GM20431 (cell line): ENCODE results near the gene ZNF625.

Source experiments
- in situ Hi-C: fragments of 300-500 bp; cut with MseI, MboI; formaldehyde crosslinking; loops from one replicate; pipeline ENCODE4 v1.15.0; 2020; ENCODE audit warnings: low sequenced_read_pairs; ENCODE audit not compliant: unreplicated experiment

ZNF625 gene

GRCh38 chr19:12156223-12157058, at the start of gene ZNF625:
ZNF625 (minus strand) TSS chr19:12156734; CDS start chr19:12156558, 176 bp downstream.
- in situ Hi-C loops = no loop called here

- in situ Hi-C loops = no loop called here
Measured at GRCh38 chr19:12205296-12205695, 48.8 kb upstream of the ZNF625 start.

DNA sequence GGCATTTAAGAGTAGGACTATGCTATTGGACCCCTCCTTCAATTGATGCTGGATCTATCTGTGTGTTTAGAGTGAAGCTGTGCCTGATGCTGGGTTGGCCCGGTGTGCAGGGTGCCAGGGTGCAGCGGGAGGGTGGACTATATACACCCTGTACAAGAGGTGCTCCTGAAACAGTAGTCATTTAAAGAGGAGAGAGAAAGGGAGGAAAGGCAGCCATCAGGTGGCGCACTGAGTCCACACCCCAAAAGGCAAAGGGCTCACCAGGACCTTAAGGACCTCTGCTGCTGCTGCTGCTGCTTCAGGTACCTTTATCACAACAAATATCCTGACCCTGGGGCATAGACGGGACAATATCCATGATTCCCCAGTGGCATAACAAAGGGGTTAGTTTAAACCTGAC, 45.7 kb upstream of the ZNF625 start:
- in situ Hi-C loops = no loop called here

GRCh38 chr19:12199757-12200419, 43.4 kb upstream of the ZNF625 start:
- in situ Hi-C loops = no loop called here

GRCh38 chr19:12198136-12198535, 41.6 kb upstream of the ZNF625 start:
- in situ Hi-C loops = no loop called here

- in situ Hi-C loops = no loop called here
Measured at GRCh38 chr19:12194827-12195731, 38.5 kb upstream of the ZNF625 start.

DNA sequence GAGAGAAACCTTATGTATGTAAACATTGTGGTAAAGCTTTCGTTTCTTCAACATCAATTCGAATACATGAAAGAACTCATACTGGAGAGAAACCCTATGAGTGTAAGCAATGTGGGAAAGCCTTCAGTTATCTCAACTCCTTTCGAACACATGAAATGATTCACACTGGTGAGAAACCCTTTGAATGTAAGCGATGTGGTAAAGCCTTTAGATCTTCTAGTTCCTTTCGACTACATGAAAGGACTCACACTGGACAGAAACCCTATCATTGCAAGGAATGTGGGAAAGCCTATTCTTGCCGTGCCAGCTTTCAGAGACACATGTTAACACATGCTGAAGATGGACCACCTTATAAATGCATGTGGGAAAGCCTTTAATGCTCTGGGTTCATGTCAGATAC, 31.1 kb upstream of the ZNF625 start:
- in situ Hi-C loops = no loop called here

DNA sequence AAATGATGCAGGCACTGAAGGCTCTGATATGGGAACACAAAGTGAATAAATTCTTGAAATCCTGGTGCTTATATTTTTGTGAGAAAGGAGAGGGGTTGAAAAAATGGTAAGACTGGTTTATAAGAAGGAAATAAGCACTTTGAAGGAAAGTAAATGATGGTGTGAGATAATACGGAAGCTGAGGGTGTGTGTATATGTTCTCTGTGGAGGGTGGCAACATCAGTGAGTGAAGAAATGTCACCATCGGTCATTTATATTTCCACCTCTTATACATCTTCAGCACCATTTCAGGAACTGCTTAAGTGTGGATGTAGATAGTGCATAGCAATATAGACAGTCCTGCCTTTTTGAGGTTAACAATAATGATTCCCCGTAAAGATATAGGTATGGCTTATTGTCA, 23.8 kb upstream of the ZNF625 start:
- in situ Hi-C loops = no loop called here

- in situ Hi-C loops = no loop called here
Measured at GRCh38 chr19:12166626-12167025, 10.1 kb upstream of the ZNF625 start.

DNA sequence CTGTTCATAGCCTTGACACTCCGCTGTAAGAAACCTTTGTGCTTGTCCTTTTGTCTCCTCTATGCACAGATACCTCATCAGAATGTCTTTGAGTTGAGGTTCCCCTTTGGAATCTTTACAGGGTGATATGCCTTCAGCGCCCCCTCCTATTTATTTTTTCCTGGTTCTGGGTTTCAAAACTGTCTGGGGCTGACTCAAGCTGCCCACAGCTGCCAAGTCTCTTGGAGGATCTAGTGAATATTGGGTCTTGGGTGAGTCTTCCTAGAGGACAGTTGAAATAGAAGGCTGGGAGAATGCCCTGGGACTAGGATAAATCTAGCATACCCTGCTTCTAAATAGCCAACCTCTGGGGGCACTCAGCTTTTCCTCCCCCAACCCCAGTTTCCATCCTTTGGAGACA, 7.3 kb upstream of the ZNF625 start:
- in situ Hi-C loops = no loop called here

DNA sequence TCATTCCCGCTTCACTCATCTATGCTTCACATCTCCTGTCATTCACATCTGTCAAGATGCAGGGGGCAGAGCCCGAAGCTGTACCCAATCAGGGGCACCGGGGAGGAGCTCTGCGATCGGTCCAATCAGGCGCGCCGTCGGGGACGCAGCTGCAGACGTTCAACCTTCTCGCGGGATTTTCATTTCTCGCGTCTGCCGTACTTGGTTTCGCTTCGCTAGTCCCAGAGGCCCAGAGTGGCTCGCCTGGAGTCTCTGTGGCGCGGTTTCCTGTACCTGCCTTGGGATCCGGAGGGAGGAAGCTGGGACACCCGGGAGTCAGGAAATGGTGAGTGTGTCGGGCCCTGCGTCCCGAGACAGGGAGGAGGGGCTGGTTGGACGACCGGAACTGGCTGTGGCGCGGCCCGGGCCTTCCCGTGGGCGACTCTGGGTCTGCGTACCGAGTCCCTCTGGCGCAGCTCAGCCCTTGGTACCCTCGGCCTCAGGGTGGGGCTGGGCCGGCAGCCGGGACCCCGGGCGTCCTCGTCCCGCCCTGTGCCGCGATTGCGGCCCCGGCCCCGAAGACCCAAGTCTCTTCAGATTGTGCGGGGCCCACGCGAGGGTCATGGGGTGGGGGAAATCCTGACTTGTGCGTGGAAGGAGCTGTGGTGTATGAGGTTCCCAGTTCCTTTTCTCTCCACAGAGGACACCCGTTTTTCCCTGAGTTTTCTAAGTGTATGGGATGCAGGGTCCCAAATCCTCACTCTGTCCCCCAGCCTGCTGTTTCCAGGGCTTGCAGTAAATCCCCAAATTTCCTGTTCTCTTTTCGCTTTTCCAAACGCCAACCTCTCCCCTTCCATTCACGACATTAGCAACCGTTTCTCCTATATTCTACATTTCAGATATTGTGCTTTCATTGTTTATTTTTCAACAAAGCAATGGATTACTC, 6.6 kb upstream of the ZNF625 start, which contains the start of gene ZNF136:
Gene ZNF136, plus strand, starts transcription at position 215 of the 925 bp plus-strand sequence. Its CDS starts 108 bp downstream, at position 323.
- in situ Hi-C loops = no loop called here

DNA sequence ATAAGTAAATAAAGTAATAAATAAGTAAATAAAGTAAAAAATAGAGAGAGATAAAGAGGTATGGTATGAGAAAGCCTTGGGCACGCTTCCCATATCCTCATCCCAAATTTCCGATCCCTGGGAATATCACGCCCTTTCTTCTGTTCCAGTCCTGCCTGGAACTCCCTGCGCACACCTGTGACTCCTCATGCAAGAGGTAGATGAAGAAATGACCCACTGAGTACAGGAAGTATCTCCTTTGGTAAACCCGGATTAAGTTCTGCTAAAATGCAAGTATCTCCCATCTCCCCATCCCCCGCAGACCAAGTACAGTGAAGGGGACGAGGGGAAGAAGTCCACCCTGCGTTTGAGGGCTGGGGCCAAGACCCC, 6.0 kb upstream of the ZNF625 start:
- in situ Hi-C loops = no loop called here

DNA sequence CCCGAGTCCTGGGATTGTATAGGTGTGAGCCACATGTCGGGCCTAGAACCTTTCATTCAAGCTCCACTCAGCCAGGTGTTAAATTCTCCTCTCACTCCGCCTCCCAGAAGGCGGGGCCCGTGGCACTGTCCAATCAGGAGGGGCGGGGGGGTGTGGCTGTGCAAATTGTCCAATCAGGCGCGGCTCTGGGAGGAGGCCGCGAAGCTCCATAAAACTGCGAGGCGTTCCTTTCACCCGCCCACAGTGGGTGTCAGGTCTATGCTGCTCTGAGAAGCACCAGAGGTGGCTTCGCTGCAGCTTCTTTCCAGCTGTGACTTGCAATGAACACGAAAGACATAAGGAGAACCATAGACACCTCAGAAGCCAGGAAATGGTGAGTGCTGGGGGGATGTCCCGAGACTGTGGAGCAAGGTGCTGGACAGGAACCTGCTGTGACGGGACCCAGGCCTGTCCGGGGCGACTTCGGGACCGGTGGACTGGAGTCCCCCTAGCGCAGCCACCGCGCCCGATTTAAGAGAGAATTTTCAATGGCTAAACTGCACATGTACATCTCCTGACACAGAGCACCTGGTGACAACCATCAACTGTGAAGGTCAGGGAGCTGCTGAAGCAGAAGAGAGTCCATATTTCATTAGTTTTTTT, 3.4 kb upstream of the ZNF625 start:
- in situ Hi-C loops = no loop called here

DNA sequence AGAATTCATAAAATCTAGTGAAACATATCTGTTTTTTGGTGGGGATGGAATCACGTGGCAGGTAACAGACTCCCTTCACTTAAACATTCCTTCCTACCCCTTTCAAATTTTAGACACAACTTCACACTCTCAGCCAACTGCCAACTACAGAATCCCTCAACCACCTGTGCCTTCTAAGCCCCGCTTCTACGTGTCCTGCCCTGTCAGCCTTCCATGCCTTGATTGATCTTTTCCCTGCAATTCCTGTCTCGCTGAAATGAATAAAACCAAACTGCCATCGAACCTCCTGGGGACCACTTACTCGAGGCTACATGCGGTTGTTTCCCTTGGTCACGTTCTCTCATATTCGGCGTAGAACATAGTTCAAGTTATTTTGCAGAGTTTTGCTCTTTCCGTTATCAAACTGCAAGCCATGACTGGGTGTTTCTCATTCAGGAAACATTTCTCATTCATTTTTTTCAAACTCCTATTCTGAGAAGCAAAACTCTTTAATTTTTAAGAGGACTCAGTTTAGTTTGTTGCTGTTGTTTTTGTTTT, 1.1 kb downstream of the ZNF625 start:
- in situ Hi-C loops = no loop called here

GRCh38 chr19:12145348-12145747, 11.2 kb downstream of the ZNF625 start:
- in situ Hi-C loops = no loop called here

DNA sequence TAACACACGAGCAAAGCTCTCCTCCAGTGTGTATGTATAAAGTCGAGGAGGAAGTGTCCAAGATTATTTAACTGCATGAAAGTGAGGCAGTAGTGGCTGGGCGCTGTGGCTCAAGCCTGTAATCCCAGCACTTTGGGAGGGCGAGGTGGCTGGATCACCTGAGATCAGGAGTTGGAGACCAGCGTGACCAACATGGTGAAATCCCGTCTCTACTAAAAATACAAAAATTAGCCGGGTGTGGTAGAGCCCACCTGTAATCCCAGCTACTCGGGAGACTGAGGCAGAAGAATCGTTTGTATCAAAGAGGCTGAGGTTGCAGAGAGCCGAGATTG, 15.2 kb downstream of the ZNF625 start:
- in situ Hi-C loops = no loop called here

GRCh38 chr19:12140545-12141404, 15.8 kb downstream of the ZNF625 start:
- in situ Hi-C loops = no loop called here
